NCI-H460 (cell line): ENCODE measurements around the gene GKN2. TPM values are rescaled to one million over a fixed set of nuclear protein-coding genes. Genes with fewer than 3 reads are reported as not detected.
"Not testable (repeated sequence)": the region's sequence is repeated elsewhere in the genome, so short reads cannot be mapped to it uniquely, and the experiment has no call there.

ENCODE experiments used
- DNase-seq: peaks from one replicate; pipeline ENCODE4 v3.0.0-alpha.2; 2016; ENCODE audit warnings: low read depth; ENCODE audit errors: extremely low read depth
- total RNA-seq: library from RNA; depleted of rRNA; stranded (reverse); fragments of >200 nt; shearing (Covaris generic); gene quantifications from 2 replicates; pipeline ENCODE4 v1.2.3, GENCODE V29; 2014

Gene GKN2
- total RNA-seq, 1 experiment from 2014 or later: 1.6 TPM

- no peak for DNase-seq
Measured at GRCh38 chr2:68964282-68964681, 11.6 kb upstream of the GKN2 start.

- DNase-seq: no peak
Measured at GRCh38 chr2:68961380-68961779, 8.7 kb upstream of the GKN2 start.

- DNase-seq: no peak
Measured at GRCh38 chr2:68959001-68959400, 6.3 kb upstream of the GKN2 start.

GRCh38 chr2:68955432-68955831 lies 2.7 kb upstream of the GKN2 start:
- not testable (repeated sequence) for DNase-seq

GRCh38 chr2:68951899-68952298 lies 794 bp downstream of the GKN2 start:
- no peak for DNase-seq

- no peak for DNase-seq
Measured at GRCh38 chr2:68948710-68949109, 4.0 kb downstream of the GKN2 start.

GRCh38 chr2:68946117-68946516 lies 6.6 kb downstream of the GKN2 start:
- DNase-seq: no peak

GRCh38 chr2:68943581-68944568 lies 8.8 kb downstream of the GKN2 start:
- DNase-seq: peak; percentile 84

GRCh38 chr2:68942827-68943226 lies 9.9 kb downstream of the GKN2 start:
- no peak for DNase-seq

GRCh38 chr2:68940369-68940768 lies 12.3 kb downstream of the GKN2 start:
- no peak for DNase-seq

- no peak for DNase-seq
Measured at GRCh38 chr2:68939962-68940361, 12.7 kb downstream of the GKN2 start.

- no peak for DNase-seq
Measured at GRCh38 chr2:68938938-68939337, 13.8 kb downstream of the GKN2 start.

GRCh38 chr2:68937346-68938055 lies 15.2 kb downstream of the GKN2 start:
- no peak for DNase-seq

- no peak for DNase-seq
Measured at GRCh38 chr2:68936889-68937288, 15.8 kb downstream of the GKN2 start.

GRCh38 chr2:68936427-68936826 lies 16.3 kb downstream of the GKN2 start:
- no peak for DNase-seq

GRCh38 chr2:68935471-68935870 lies 17.2 kb downstream of the GKN2 start:
- no peak for DNase-seq

GRCh38 chr2:68934021-68934420 lies 18.7 kb downstream of the GKN2 start:
- DNase-seq: no peak

GRCh38 chr2:68932402-68932801 lies 20.3 kb downstream of the GKN2 start:
- DNase-seq: no peak

- DNase-seq: no peak
Measured at GRCh38 chr2:68931799-68932198, 20.9 kb downstream of the GKN2 start.

GRCh38 chr2:68931149-68931711 lies 21.5 kb downstream of the GKN2 start:
- DNase-seq: no peak

- no peak for DNase-seq
Measured at GRCh38 chr2:68926796-68927195, 25.9 kb downstream of the GKN2 start.
